Cardiac fibroblast (primary cell): Measurements from ENCODE around the gene TCP1.
"Not testable (repeated sequence)": the region's sequence is repeated elsewhere in the genome, so short reads cannot be mapped to it uniquely, and the experiment has no call there.

ENCODE experiments used
- DNase-seq, 2 donors: peaks; one replicate each; pipeline versions ENCODE4 v3.0.0 to v3.0.0-alpha.2; 2010; ENCODE audit warnings: low read depth in 2 of 2
- H3K4me3 ChIP-seq, 2 donors: replicated peaks in 1 of 2; 1 replicate in 1 of 2; 2 replicates in 1 of 2; pipeline ENCODE4 v1.5.1; 2011; ENCODE audit warnings: low read depth in 2 of 2, low read length in 2 of 2, mild to moderate bottlenecking in 2 of 2, moderate library complexity in 1 of 2
- CTCF ChIP-seq: IDR thresholded peaks from one replicate; pipeline ENCODE4 v1.5.1; 2011; ENCODE audit warnings: low read depth, mild to moderate bottlenecking, low read length, inconsistent platforms

The TCP1 gene

GRCh38 chr6:159823953-159824352 is 34.6 kb upstream of the TCP1 start:
- no peak for DNase-seq
- TF ChIP-seq CTCF = no peak
- no peak overlapping the region for H3K4me3 ChIP-seq

- no peak overlapping the region for H3K4me3 ChIP-seq
- no peak for TF ChIP-seq CTCF
- no peak for DNase-seq
Measured at GRCh38 chr6:159821726-159822125, 32.3 kb upstream of the TCP1 start.

DNA sequence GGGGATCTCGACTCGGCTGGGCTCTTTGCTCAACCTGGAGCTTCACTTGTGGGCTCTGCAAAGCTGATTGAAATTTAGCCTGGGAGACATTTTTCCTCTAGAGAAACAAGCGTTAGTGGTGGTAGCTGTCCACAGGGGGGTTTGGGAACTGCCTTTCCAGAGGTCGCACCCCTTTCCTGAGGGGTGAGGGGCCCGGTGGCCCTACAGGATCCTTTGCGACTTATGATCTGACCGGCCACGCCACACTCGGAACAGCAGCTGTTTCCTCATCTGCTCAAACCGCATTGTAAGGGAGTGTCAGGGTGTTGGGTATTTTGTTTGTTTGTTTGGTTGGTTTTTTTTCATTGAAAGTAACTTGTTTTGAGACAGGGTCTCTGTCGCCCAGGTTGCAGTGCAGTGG is 31.7 kb upstream of the TCP1 start:
- no peak overlapping the region for H3K4me3 ChIP-seq
- no peak for TF ChIP-seq CTCF
- DNase-seq = no peak

GRCh38 chr6:159819932-159820640 is 30.7 kb upstream of the TCP1 start:
- no peak overlapping the region for H3K4me3 ChIP-seq
- no peak for DNase-seq
- TF ChIP-seq CTCF = no peak

- no peak for TF ChIP-seq CTCF
Measured at GRCh38 chr6:159819098-159819497, 29.7 kb upstream of the TCP1 start.

GRCh38 chr6:159817951-159818739 is 28.7 kb upstream of the TCP1 start:
- no peak for TF ChIP-seq CTCF
- DNase-seq = no peak
- H3K4me3 ChIP-seq = no peak overlapping the region

More at GRCh38 chr6:159819098-159819497, 29.7 kb upstream of the TCP1 start:
- H3K4me3 ChIP-seq = no peak overlapping the region
- DNase-seq = no peak

GRCh38 chr6:159816775-159817174 is 27.4 kb upstream of the TCP1 start:
- not testable (repeated sequence) for DNase-seq, H3K4me3 ChIP-seq
